ENCODE measurements around the gene KIAA1958.

The KIAA1958 gene

GRCh38 chr9:112558978-112559377 lies 72.4 kb downstream of the KIAA1958 start:
- H2AFZ ChIP-seq (ENCODE audit: low read length) = no peak overlapping the region
- H4K20me1 ChIP-seq (ENCODE audit: insufficient read depth, low read length) = no peaks in the 10 kb centered on the region
- no peaks in the 10 kb centered on the region for H3F3A ChIP-seq (ENCODE audit: insufficient read depth, low read length)
- no peak overlapping the region for H3K27ac ChIP-seq (ENCODE audit: low read depth, low read length, poor library complexity, severe bottlenecking)
- TF ChIP-seq CTCF (IDR thresholded peaks at IDR 0.05; ENCODE audit: low read length) = no peak
- no peak for TF ChIP-seq EZH2 (IDR thresholded peaks at IDR 0.05; ENCODE audit: borderline replicate concordance, low read length)
- no peak overlapping the region for H3K9ac ChIP-seq (ENCODE audit: low read length)
- no peaks in the 10 kb centered on the region for H3K27me3 ChIP-seq (ENCODE audit: insufficient read depth, low read length)
- no peaks in the 10 kb centered on the region for H3K9me3 ChIP-seq (ENCODE audit: low read length)
- no peaks in the 10 kb centered on the region for H3K9me2 ChIP-seq (ENCODE audit: low read depth, low read length)
- no peak overlapping the region for H3K4me3 ChIP-seq (ENCODE audit: low read depth, low read length, poor library complexity, severe bottlenecking)
- no peak overlapping the region for H3K4me2 ChIP-seq (ENCODE audit: low read length)
- H3K4me1 ChIP-seq (ENCODE audit: insufficient read depth, low read length, severe bottlenecking) = peaks cover 12% of the 10 kb centered on the region
- peaks cover 25% of the 10 kb centered on the region for H3K79me2 ChIP-seq (ENCODE audit: insufficient read depth, low read length)
- no peaks in the 10 kb centered on the region for H3K36me3 ChIP-seq (ENCODE audit: insufficient read depth, low read length)

- TF ChIP-seq CTCF (IDR thresholded peaks at IDR 0.05; ENCODE audit: low read length) (no peak), EZH2 (IDR thresholded peaks at IDR 0.05; ENCODE audit: borderline replicate concordance, low read length) (no peak)
- H4K20me1 ChIP-seq (ENCODE audit: insufficient read depth, low read length) = no peaks in the 10 kb centered on the region
- no peak overlapping the region for H3K9ac ChIP-seq (ENCODE audit: low read length)
- H3K79me2 ChIP-seq (ENCODE audit: insufficient read depth, low read length) = peaks cover 34% of the 10 kb centered on the region
- peaks cover 16% of the 10 kb centered on the region for H3K4me1 ChIP-seq (ENCODE audit: insufficient read depth, low read length, severe bottlenecking)
- H3F3A ChIP-seq (ENCODE audit: insufficient read depth, low read length) = no peaks in the 10 kb centered on the region
- H3K27ac ChIP-seq (ENCODE audit: low read depth, low read length, poor library complexity, severe bottlenecking) = no peak overlapping the region
- H3K27me3 ChIP-seq (ENCODE audit: insufficient read depth, low read length) = no peaks in the 10 kb centered on the region
- no peak overlapping the region for H2AFZ ChIP-seq (ENCODE audit: low read length)
- H3K4me2 ChIP-seq (ENCODE audit: low read length) = no peak overlapping the region
- H3K9me2 ChIP-seq (ENCODE audit: low read depth, low read length) = no peaks in the 10 kb centered on the region
- H3K4me3 ChIP-seq (ENCODE audit: low read depth, low read length, poor library complexity, severe bottlenecking) = no peak overlapping the region
- no peaks in the 10 kb centered on the region for H3K9me3 ChIP-seq (ENCODE audit: low read length)
- no peaks in the 10 kb centered on the region for H3K36me3 ChIP-seq (ENCODE audit: insufficient read depth, low read length)
These were observed 73.2 kb downstream of the KIAA1958 start for GRCh38 chr9:112559629-112560413.

- peaks cover 56% of the 10 kb centered on the region for H3K79me2 ChIP-seq (ENCODE audit: insufficient read depth, low read length)
- no peaks in the 10 kb centered on the region for H4K20me1 ChIP-seq (ENCODE audit: insufficient read depth, low read length)
- no peaks in the 10 kb centered on the region for H3K36me3 ChIP-seq (ENCODE audit: insufficient read depth, low read length)
- H3K9me3 ChIP-seq (ENCODE audit: low read length) = no peaks in the 10 kb centered on the region
- no peak for TF ChIP-seq CTCF (IDR thresholded peaks at IDR 0.05; ENCODE audit: low read length)
- TF ChIP-seq EZH2 (IDR thresholded peaks at IDR 0.05; ENCODE audit: borderline replicate concordance, low read length) = no peak
- H3F3A ChIP-seq (ENCODE audit: insufficient read depth, low read length) = no peaks in the 10 kb centered on the region; the same call in 1 of the 2 replicates
- H3K4me1 ChIP-seq (ENCODE audit: insufficient read depth, low read length, severe bottlenecking) = peaks cover 8% of the 10 kb centered on the region
- H3K4me3 ChIP-seq (ENCODE audit: low read depth, low read length, poor library complexity, severe bottlenecking) = no peak overlapping the region
- no peaks in the 10 kb centered on the region for H3K9me2 ChIP-seq (ENCODE audit: low read depth, low read length)
- no peak overlapping the region for H3K4me2 ChIP-seq (ENCODE audit: low read length)
- H3K9ac ChIP-seq (ENCODE audit: low read length) = no peak overlapping the region
- H3K27me3 ChIP-seq (ENCODE audit: insufficient read depth, low read length) = no peaks in the 10 kb centered on the region
- no peak overlapping the region for H2AFZ ChIP-seq (ENCODE audit: low read length)
- H3K27ac ChIP-seq (ENCODE audit: low read depth, low read length, poor library complexity, severe bottlenecking) = no peak overlapping the region
These were observed 75.8 kb downstream of the KIAA1958 start for GRCh38 chr9:112562235-112562958.
